Activated T-cell treated with anti-CD3 and anti-CD28 coated beads, Interleukin-2, amount 50 U/mL, for 72 hours (primary cell): ENCODE results near the gene LNX2. TPM values are rescaled to one million over a fixed set of nuclear protein-coding genes. Genes with fewer than 3 reads are reported as not detected.
A peak's percentile ranks its signal among the peaks of the same experiment; 100 is the strongest.

Source experiments
- ATAC-seq, 2 donors: fragments of 150-1000 bp; cut with Tn5 transposase; replicated peaks in 1 of 2; 2 replicates each; pipeline ENCODE4 v1.10.0; 2021; ENCODE audit warnings: moderate library complexity in 2 of 2, mild to moderate bottlenecking in 1 of 2
- DNase-seq, 2 donors: peaks; one replicate each; pipeline ENCODE4 v3.0.0; 2021 to 2022; ENCODE audit warnings: mixed read lengths in 1 of 2
- H3K27ac Mint-ChIP-seq: one replicate; pipeline ENCODE4 v1.8.0; 2022; ENCODE audit warnings: mild to moderate bottlenecking, moderate library complexity, mixed read lengths
- H3K27me3 Mint-ChIP-seq: one replicate; pipeline ENCODE4 v1.8.0; 2022; ENCODE audit warnings: low read depth, mixed read lengths
- H3K36me3 Mint-ChIP-seq, 2 donors: one replicate each; pipeline ENCODE4 v1.8.0; 2022; ENCODE audit warnings: mixed read lengths in 2 of 2, mild to moderate bottlenecking in 1 of 2; ENCODE audit not compliant: insufficient read depth in 2 of 2
- H3K4me1 Mint-ChIP-seq: one replicate; pipeline ENCODE4 v1.8.0; 2022; ENCODE audit warnings: low read depth, mixed read lengths
- H3K4me3 Mint-ChIP-seq, 2 donors: one replicate each; pipeline ENCODE4 v1.8.0; 2022; ENCODE audit warnings: mild to moderate bottlenecking in 2 of 2, mixed read lengths in 2 of 2, moderate library complexity in 2 of 2
- H3K9me3 Mint-ChIP-seq, 2 donors: one replicate each; pipeline ENCODE4 v1.8.0; 2022; ENCODE audit warnings: mixed read lengths in 2 of 2
- total RNA-seq, 2 donors: library from RNA; stranded (reverse); gene quantifications; one replicate each; pipeline ENCODE4 v1.2.3, GENCODE V29; 2022

LNX2 gene
- total RNA-seq, 2 donors from 2014 or later = 6.5 to 7.2 TPM

- ATAC-seq (no peak), DNase-seq (no peak)
- H3K9me3 Mint-ChIP-seq = peaks cover under 1 to 11% of the 10 kb centered on the region in 2 donors
- no peak overlapping the region for H3K4me3 Mint-ChIP-seq
- no peak overlapping the region for H3K27ac Mint-ChIP-seq
- H3K36me3 Mint-ChIP-seq = peaks cover 16 to 33% of the 10 kb centered on the region in 2 donors
- H3K4me1 Mint-ChIP-seq = no peaks in the 10 kb centered on the region
- no peaks in the 10 kb centered on the region for H3K27me3 Mint-ChIP-seq
These were observed 33.7 kb upstream of the LNX2 start for GRCh38 chr13:27654059-27654458.

- Mint-ChIP-seq H3K4me3 (no peak overlapping the region), H3K9me3 (peaks cover 3 to 11% of the 10 kb centered on the region in 2 donors), H3K27me3 (no peaks in the 10 kb centered on the region), H3K27ac (no peak overlapping the region), H3K36me3 (peaks cover 21 to 51% of the 10 kb centered on the region in 2 donors), H3K4me1 (no peaks in the 10 kb centered on the region)
- no peak for DNase-seq
- ATAC-seq = no peak
These were observed 30.0 kb upstream of the LNX2 start for GRCh38 chr13:27650312-27650711.

- peaks cover 0 to 3% of the 10 kb centered on the region in 2 donors for H3K9me3 Mint-ChIP-seq
- H3K27ac Mint-ChIP-seq = peak overlapping the region; percentile 33
- DNase-seq (no peak), ATAC-seq (no peak)
- peaks cover 6 to 34% of the 10 kb centered on the region in 2 donors for H3K36me3 Mint-ChIP-seq
- no peaks in the 10 kb centered on the region for H3K27me3 Mint-ChIP-seq
- H3K4me3 Mint-ChIP-seq = no peak overlapping the region
- H3K4me1 Mint-ChIP-seq = peaks cover 22% of the 10 kb centered on the region
These were observed 24.0 kb upstream of the LNX2 start for GRCh38 chr13:27644302-27644701.

GRCh38 chr13:27643334-27644132 is 23.2 kb upstream of the LNX2 start:
- Mint-ChIP-seq H3K4me3 (no peak overlapping the region), H3K27me3 (no peaks in the 10 kb centered on the region), H3K9me3 (no peaks in the 10 kb centered on the region), H3K27ac (peak overlapping the region; percentile 30), H3K36me3 (peaks cover 2 to 31% of the 10 kb centered on the region in 2 donors), H3K4me1 (peaks cover 29% of the 10 kb centered on the region)
- DNase-seq (no peak), ATAC-seq (no peak)

GRCh38 chr13:27641711-27642502 is 21.6 kb upstream of the LNX2 start:
- ATAC-seq (no peak), DNase-seq (no peak)
- Mint-ChIP-seq H3K4me1 (peaks cover 34% of the 10 kb centered on the region), H3K36me3 (peaks cover 0 to 25% of the 10 kb centered on the region in 2 donors), H3K4me3 (no peak overlapping the region), H3K27me3 (no peaks in the 10 kb centered on the region), H3K27ac (peak overlapping the region; percentile 76), H3K9me3 (no peaks in the 10 kb centered on the region)

- Mint-ChIP-seq H3K9me3 (no peaks in the 10 kb centered on the region), H3K4me3 (no peak overlapping the region), H3K27me3 (no peaks in the 10 kb centered on the region), H3K4me1 (peaks cover 44% of the 10 kb centered on the region), H3K36me3 (peaks cover 0 to 11% of the 10 kb centered on the region in 2 donors), H3K27ac (peak overlapping the region; percentile 29)
- DNase-seq = no peak
- no peak for ATAC-seq
These were observed 18.9 kb upstream of the LNX2 start for GRCh38 chr13:27639186-27639585.

- Mint-ChIP-seq H3K4me3 (no peak overlapping the region), H3K9me3 (no peaks in the 10 kb centered on the region), H3K27me3 (no peaks in the 10 kb centered on the region), H3K4me1 (peaks cover 49% of the 10 kb centered on the region), H3K27ac (peak overlapping the region; percentile 60), H3K36me3 (peaks cover 0 to 10% of the 10 kb centered on the region in 2 donors)
- ATAC-seq (no peak), DNase-seq (no peak)
These were observed 18.2 kb upstream of the LNX2 start for GRCh38 chr13:27638521-27638920.

- Mint-ChIP-seq H3K27me3 (no peaks in the 10 kb centered on the region), H3K9me3 (no peaks in the 10 kb centered on the region), H3K36me3 (peaks cover 0 to 9% of the 10 kb centered on the region in 2 donors), H3K4me1 (peaks cover 46% of the 10 kb centered on the region), H3K27ac (no peak overlapping the region), H3K4me3 (no peak overlapping the region)
- no peak for DNase-seq
- no peak for ATAC-seq
These were observed 17.7 kb upstream of the LNX2 start for GRCh38 chr13:27638001-27638400.

GRCh38 chr13:27637289-27637626 is 16.9 kb upstream of the LNX2 start:
- DNase-seq (no peak), ATAC-seq (no peak)
- no peaks in the 10 kb centered on the region for H3K9me3 Mint-ChIP-seq

GRCh38 chr13:27636589-27637288 is 16.4 kb upstream of the LNX2 start:
- peak overlapping the region in 1 of 2 donors; percentile 10 for H3K4me3 Mint-ChIP-seq
- no peak overlapping the region for H3K27ac Mint-ChIP-seq
- peaks cover 0 to 7% of the 10 kb centered on the region in 2 donors for H3K36me3 Mint-ChIP-seq
- DNase-seq (no peak), ATAC-seq (no peak)
- H3K4me1 Mint-ChIP-seq = peaks cover 38% of the 10 kb centered on the region
- no peaks in the 10 kb centered on the region for H3K9me3 Mint-ChIP-seq
- no peaks in the 10 kb centered on the region for H3K27me3 Mint-ChIP-seq

More at GRCh38 chr13:27637289-27637626, 16.9 kb upstream of the LNX2 start:
- no peaks in the 10 kb centered on the region for H3K27me3 Mint-ChIP-seq
- peak overlapping the region in 1 of 2 donors; percentile 10 for H3K4me3 Mint-ChIP-seq
- H3K36me3 Mint-ChIP-seq = peaks cover 0 to 7% of the 10 kb centered on the region in 2 donors
- H3K27ac Mint-ChIP-seq = no peak overlapping the region
- peaks cover 38% of the 10 kb centered on the region for H3K4me1 Mint-ChIP-seq

GRCh38 chr13:27635266-27635665 is 14.9 kb upstream of the LNX2 start:
- DNase-seq (no peak), ATAC-seq (no peak)
- H3K36me3 Mint-ChIP-seq = peaks cover 0 to 11% of the 10 kb centered on the region in 2 donors
- H3K4me3 Mint-ChIP-seq = no peak overlapping the region
- H3K4me1 Mint-ChIP-seq = peaks cover 44% of the 10 kb centered on the region
- no peak overlapping the region for H3K27ac Mint-ChIP-seq
- no peaks in the 10 kb centered on the region for H3K27me3 Mint-ChIP-seq
- H3K9me3 Mint-ChIP-seq = no peaks in the 10 kb centered on the region

- no peaks in the 10 kb centered on the region for H3K27me3 Mint-ChIP-seq
- ATAC-seq (no peak), DNase-seq (no peak)
- no peak overlapping the region for H3K4me3 Mint-ChIP-seq
- H3K9me3 Mint-ChIP-seq = no peaks in the 10 kb centered on the region
- H3K27ac Mint-ChIP-seq = no peak overlapping the region
- H3K4me1 Mint-ChIP-seq = peaks cover 44% of the 10 kb centered on the region
- H3K36me3 Mint-ChIP-seq = peaks cover 0 to 11% of the 10 kb centered on the region in 2 donors
These were observed 14.5 kb upstream of the LNX2 start for GRCh38 chr13:27634791-27635190.

- ATAC-seq = no peak
- no peak overlapping the region for H3K4me3 Mint-ChIP-seq
- peaks cover 0 to 11% of the 10 kb centered on the region in 2 donors for H3K36me3 Mint-ChIP-seq
- no peak overlapping the region for H3K27ac Mint-ChIP-seq
- DNase-seq = no peak
- no peaks in the 10 kb centered on the region for H3K27me3 Mint-ChIP-seq
- H3K4me1 Mint-ChIP-seq = peaks cover 44% of the 10 kb centered on the region
- no peaks in the 10 kb centered on the region for H3K9me3 Mint-ChIP-seq
These were observed 13.9 kb upstream of the LNX2 start for GRCh38 chr13:27634231-27634630.
